Tibial artery (tissue), 4 donors: ENCODE data around the gene PDE6A.

ENCODE experiments used
- DNase-seq, 2 donors: peaks; one replicate each; pipeline ENCODE4 v3.0.0-alpha.2; 2019
- H3K27ac ChIP-seq, 2 donors: fragments of 200-600 bp; sonication (generic) in 1 of 2; 1 replicate in 1 of 2; 2 replicates in 1 of 2; pipeline ENCODE4 v1.5.1; 2018 to 2019; ENCODE audit warnings: mild to moderate bottlenecking in 1 of 2
- H3K27me3 ChIP-seq, 2 donors: fragments of 200-600 bp; sonication (generic) in 1 of 2; one replicate each; pipeline versions ENCODE4 v1.5.1 to v1.6.0; 2016 to 2019
- H3K36me3 ChIP-seq, 3 donors: fragments of 200-600 bp; sonication (generic) in 2 of 3; one replicate each; pipeline ENCODE4 v1.5.1; 2016 to 2019; ENCODE audit warnings: mild to moderate bottlenecking in 2 of 3
- H3K4me1 ChIP-seq, 4 donors: fragments of 200-600 bp; sonication (generic) in 2 of 4; 1 replicate in 3 of 4; 2 replicates in 1 of 4; pipeline ENCODE4 v1.5.1; 2016 to 2019
- H3K4me3 ChIP-seq, 2 donors: fragments of 200-600 bp; sonication (generic) in 1 of 2; 1 replicate in 1 of 2; 2 replicates in 1 of 2; pipeline ENCODE4 v1.5.1; 2018 to 2019; ENCODE audit warnings: mild to moderate bottlenecking in 2 of 2
- H3K9me3 ChIP-seq, 3 donors: fragments of 200-600 bp; sonication (generic) in 1 of 3; one replicate each; pipeline ENCODE4 v1.5.1; 2016 to 2019
- intact Hi-C: fragments of 100-400 bp; cut with DNase I; formaldehyde crosslinking; loops from one replicate; pipeline ENCODE4 v1.15.0; 2023; ENCODE audit warnings: low total_unique reads
- TF ChIP-seq, protein P1 (sequence below), 2 experiments: fragments of 200-600 bp in 1 of 2; fragments of 450-650 bp in 1 of 2; IDR thresholded peaks; one replicate each; pipeline ENCODE4 v1.5.1; 2017 to 2019; ENCODE audit warnings: antibody characterized with exemption in 2 of 2, mild to moderate bottlenecking in 1 of 2, moderate library complexity in 1 of 2

PDE6A gene

DNA sequence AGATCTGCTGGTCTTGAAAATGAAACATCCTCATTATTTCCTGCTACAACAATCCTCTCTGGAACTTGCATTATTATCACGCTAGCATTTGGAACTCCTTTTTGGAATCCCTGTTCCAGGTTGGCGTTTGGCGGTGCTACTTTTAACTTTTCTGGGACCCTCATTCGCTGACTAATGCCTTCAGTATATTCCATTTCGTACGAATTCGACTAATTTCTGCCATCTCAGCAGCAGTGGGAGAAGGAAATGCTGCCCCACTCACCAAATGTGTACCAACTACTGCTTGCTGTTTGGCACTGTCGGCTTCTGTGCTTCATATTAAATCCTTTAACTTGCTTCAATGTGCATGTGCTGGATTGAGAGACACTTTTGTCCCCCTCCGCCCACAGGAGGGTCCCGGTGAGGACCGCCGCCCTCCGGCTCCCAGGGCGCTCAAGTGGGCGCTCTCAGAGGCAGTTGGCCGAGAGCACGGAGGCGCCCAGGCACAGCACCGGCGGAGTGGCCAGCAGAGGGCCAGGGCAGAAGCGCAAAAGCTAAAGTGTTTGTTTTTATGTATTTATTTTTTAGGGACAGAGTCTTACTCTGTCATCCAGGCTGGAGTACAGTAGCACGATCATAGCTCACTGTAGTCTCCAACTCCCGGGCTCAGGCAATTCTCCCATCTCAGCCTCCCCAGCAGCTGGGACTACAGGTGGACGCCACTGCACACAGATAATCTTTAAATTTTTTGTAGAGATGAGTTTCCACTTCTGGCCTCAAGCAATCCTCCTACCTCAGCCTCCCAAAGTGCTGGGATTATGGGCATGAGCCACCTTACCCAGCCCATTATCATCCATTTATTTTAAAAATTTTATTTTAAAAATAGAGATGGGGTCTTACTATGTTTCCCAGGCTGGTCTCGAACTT, 11.9 kb downstream of the PDE6A start:
- no peaks in the 10 kb centered on the region for H3K9me3 ChIP-seq
- TF ChIP-seq, protein P1, sequence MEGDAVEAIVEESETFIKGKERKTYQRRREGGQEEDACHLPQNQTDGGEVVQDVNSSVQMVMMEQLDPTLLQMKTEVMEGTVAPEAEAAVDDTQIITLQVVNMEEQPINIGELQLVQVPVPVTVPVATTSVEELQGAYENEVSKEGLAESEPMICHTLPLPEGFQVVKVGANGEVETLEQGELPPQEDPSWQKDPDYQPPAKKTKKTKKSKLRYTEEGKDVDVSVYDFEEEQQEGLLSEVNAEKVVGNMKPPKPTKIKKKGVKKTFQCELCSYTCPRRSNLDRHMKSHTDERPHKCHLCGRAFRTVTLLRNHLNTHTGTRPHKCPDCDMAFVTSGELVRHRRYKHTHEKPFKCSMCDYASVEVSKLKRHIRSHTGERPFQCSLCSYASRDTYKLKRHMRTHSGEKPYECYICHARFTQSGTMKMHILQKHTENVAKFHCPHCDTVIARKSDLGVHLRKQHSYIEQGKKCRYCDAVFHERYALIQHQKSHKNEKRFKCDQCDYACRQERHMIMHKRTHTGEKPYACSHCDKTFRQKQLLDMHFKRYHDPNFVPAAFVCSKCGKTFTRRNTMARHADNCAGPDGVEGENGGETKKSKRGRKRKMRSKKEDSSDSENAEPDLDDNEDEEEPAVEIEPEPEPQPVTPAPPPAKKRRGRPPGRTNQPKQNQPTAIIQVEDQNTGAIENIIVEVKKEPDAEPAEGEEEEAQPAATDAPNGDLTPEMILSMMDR (IDR thresholded peaks at IDR 0.05): peak; percentile 10 to 31
- H3K4me3 ChIP-seq: peak overlapping the region; percentile 9 to 21
- no peak overlapping the region for H3K27ac ChIP-seq
- H3K27me3 ChIP-seq: no peaks in the 10 kb centered on the region
- intact Hi-C loops: no loop called here
- no peaks in the 10 kb centered on the region for H3K36me3 ChIP-seq
- DNase-seq: no peak
- peaks cover 0 to 46% (median 22%) of the 10 kb centered on the region in 4 donors for H3K4me1 ChIP-seq

- TF ChIP-seq, protein P1 (IDR thresholded peaks at IDR 0.05): no peak
- Histone ChIP-seq H3K36me3 (no peaks in the 10 kb centered on the region), H3K4me3 (peak overlapping the region; percentile 9 to 21), H3K9me3 (no peaks in the 10 kb centered on the region), H3K27ac (no peak overlapping the region), H3K27me3 (no peaks in the 10 kb centered on the region), H3K4me1 (peaks cover 0 to 39% (median 16%) of the 10 kb centered on the region in 4 donors)
- DNase-seq: no peak
- intact Hi-C loops: no loop called here
These were observed 12.6 kb downstream of the PDE6A start for GRCh38 chr5:149931992-149932436.

DNA sequence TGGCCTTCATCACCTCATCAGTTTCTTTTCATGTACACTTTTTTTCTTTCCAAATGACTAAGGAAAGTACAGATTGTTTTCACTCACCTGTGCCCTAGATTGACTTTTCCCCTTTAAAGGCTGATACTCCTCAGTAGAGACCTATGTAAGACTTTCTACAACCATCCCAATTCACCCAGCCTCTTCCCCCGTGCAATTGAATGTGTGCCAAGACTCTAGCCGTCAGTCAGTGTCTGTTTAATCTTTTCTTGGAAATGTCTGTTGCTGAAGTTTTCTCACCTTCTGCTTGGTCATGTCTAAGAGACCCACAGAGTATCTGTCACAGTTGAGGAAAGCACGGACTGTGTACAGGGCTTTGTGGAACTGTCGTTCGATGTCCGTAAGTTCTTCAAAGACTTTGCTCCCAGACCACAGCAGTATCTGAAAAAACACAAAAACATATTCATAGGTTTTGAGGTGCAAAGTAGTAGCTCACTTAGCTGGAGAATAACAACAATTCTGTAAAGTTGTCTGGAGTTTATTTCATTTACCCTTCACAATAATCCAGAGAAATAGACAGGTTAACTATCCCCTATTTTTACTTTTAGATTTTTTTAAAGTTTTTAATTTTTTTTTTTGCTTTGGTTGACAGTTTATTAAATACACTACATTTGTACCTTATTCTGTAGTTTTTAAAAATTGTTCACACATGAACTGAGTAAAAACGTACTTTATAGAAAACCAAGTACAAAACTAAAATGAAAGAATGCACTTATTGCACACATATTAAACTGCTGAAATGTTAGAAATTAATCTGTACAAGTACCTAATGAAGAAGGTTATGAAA, 13.6 kb downstream of the PDE6A start:
- intact Hi-C loops: no loop called here

GRCh38 chr5:149930043-149930748, 14.4 kb downstream of the PDE6A start:
- no peaks in the 10 kb centered on the region for H3K36me3 ChIP-seq
- DNase-seq: no peak
- H3K9me3 ChIP-seq: no peaks in the 10 kb centered on the region
- H3K4me3 ChIP-seq: no peak overlapping the region
- H3K4me1 ChIP-seq: peaks cover 0 to 21% (median 2%) of the 10 kb centered on the region in 4 donors
- intact Hi-C loops: no loop called here
- H3K27ac ChIP-seq: peak overlapping the region in 1 of 2 donors; percentile 21
- H3K27me3 ChIP-seq: no peaks in the 10 kb centered on the region
- TF ChIP-seq, protein P1 (IDR thresholded peaks at IDR 0.05): no peak

More for the DNA sequence above, 13.6 kb downstream of the PDE6A start:
- no peaks in the 10 kb centered on the region for H3K27me3 ChIP-seq
- H3K27ac ChIP-seq: peak overlapping the region in 1 of 2 donors; percentile 21
- TF ChIP-seq, protein P1 (IDR thresholded peaks at IDR 0.05): no peak
- H3K36me3 ChIP-seq: no peaks in the 10 kb centered on the region
- peaks cover 0 to 29% (median 9%) of the 10 kb centered on the region in 4 donors for H3K4me1 ChIP-seq
- no peak overlapping the region for H3K4me3 ChIP-seq
- no peak for DNase-seq
- no peaks in the 10 kb centered on the region for H3K9me3 ChIP-seq

GRCh38 chr5:149924486-149924885, 20.1 kb downstream of the PDE6A start:
- Histone ChIP-seq H3K27me3 (no peaks in the 10 kb centered on the region), H3K4me3 (no peak overlapping the region), H3K9me3 (no peaks in the 10 kb centered on the region), H3K27ac (no peak overlapping the region), H3K4me1 (peaks cover 0 to 9% (median 2%) of the 10 kb centered on the region in 4 donors), H3K36me3 (no peaks in the 10 kb centered on the region)
- intact Hi-C loops: no loop called here
- TF ChIP-seq, protein P1 (IDR thresholded peaks at IDR 0.05): no peak
- DNase-seq: no peak
